Stimulated activated naive CD4-positive, alpha-beta T cell treated with Interleukin-2 at 50 U/mL for 16 hours (primary cell): Measurements from ENCODE around the gene TSPAN4.

Experiments
- DNase-seq: peaks from one replicate; lab custom pipeline; 2025; lab: John Stamatoyannopoulos, UW

Gene TSPAN4

DNA sequence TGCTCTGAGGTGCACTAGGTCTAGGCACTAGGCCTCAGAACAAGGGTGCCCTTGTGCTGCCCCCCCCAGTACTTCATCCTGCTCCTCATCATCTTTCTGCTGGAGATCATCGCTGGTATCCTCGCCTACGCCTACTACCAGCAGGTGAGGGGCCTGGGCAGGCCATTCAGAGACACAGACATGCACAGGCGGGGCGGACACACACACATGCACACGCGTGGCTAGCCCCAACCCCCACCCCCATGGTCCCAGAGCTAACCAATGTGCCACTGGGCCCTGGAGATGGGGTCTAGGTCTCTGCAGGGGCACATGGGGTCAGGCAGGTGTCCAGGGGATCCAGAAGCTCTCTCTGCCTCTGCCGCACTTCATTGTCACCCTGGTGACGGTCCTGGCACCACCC, 6.0 kb upstream of the TSPAN4 start:
- no peak for DNase-seq

GRCh38 chr11:837189-837989, 5.3 kb upstream of the TSPAN4 start:
- DNase-seq, result no peak

DNA sequence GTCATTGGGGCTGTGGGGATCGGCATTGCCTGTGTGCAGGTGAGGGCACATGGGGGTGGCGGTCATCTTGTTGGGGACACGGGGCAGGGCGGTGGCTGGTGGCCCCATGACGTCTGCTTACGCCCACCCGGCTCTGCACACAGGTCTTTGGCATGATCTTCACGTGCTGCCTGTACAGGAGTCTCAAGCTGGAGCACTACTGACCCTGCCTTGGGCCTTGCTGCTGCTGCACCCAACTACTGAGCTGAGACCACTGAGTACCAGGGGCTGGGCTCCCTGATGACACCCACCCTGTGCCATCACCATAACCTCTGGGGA, 4.7 kb upstream of the TSPAN4 start:
- DNase-seq, result no peak

GRCh38 chr11:838441-839279, 4.0 kb upstream of the TSPAN4 start:
- no peak for DNase-seq

GRCh38 chr11:839280-839623, 3.4 kb upstream of the TSPAN4 start:
- DNase-seq, result no peak

DNA sequence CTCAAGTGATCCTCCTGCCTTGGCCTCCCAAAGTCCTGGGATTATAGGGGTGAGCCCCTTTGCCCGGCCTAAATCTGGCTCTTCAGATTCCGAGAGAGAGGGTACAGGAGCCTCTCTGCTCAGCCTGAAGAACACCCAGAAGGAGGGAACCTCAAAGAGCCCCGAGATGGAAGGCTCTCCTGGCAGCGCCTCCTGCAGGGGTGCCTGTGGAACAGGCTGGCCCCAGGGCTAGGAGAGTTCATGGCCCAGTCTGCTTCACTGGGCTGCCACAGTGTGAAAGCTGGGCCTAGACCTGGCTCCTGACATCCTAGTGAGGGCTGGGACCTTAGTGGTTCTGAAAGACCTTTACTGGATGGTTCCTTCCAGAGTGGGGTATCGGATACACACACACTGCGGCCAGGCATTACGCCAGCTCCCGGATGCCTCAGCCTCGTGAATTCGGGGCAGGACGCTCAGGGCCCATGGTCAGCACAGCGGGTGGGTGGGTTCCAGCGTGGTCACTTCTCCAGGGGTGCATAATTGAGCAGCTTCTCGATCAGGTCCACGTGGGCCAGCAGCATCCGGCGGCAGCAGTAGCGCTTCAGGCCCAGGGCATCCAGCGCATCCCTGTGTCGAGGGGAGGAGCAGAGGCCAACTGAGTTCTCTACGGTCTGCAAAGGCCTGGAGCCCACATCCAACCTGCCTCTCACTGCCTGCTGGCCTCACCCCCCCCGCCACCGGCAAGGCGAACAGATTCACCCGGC, 2.6 kb upstream of the TSPAN4 start:
- DNase-seq, result no peak

- DNase-seq, result no peak
Measured at GRCh38 chr11:841981-842369, 677 bp upstream of the TSPAN4 start.

GRCh38 chr11:843086-843734, 558 bp downstream of the TSPAN4 start:
- DNase-seq, result no peak

GRCh38 chr11:843818-844692, 1.4 kb downstream of the TSPAN4 start:
- no peak for DNase-seq

- DNase-seq, result no peak
Measured at GRCh38 chr11:844693-845644, 2.3 kb downstream of the TSPAN4 start.

DNA sequence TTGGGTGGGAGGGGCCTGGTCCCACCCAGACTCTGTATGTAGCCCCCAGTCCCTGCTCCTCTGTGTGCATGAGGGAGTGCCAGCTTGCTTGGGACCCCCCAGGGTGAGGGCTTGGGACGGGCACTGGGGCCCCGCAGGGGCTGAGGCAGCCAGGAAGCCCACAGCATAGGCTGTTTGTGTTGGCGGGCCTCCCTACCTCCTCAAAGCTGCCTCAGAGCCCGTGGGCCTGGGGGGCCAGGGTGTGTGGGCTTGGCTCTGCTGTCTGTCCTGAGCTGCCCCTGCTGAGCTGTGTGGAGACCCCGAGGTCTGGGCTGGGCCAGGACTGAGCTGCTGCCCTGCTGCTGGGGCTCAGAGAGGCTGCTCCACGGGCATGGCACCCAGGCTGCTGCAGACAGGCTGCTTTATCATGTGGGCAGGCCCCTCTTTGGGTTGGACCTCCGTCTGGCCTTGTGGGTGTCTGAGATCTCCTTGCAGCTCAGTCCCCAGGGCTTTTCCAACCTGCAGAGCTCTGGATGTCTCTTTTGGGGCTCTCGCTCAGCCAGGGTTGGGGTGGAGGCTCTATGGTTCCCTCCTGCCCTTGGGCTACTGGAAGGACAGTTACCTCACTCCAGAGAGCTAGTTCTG, 3.3 kb downstream of the TSPAN4 start:
- no peak for DNase-seq

DNA sequence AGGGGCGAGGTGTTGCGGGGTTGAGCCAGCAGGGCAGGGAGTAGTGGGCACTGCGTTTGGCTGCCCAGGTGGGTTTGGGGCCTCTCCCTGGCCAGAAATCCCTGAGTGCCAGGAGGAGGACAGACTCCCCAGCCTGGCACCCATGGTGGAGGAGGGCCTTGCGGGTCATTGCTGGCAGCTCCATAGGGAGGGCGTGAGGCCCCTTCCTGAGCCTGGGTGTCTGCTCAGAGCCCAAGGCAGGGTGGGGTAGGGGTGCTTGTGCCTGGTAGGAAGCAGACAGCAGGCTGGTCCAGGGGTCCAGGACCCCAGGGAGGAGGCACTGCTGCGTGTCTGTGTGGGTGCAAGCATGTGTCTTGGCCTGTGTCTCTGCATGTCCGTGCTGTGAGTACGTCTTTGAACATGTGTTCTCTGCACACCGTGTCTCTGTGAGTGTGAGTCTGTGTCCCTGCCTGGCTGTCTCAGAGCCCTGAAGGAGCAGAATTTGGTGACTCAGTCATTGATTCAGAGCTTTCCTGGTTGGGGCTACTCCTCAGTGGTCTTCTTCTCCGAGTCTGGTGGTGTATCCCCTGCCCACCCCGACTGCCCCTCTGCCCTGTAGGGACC, 3.9 kb downstream of the TSPAN4 start:
- DNase-seq, result no peak

- DNase-seq, result no peak
Measured at GRCh38 chr11:847876-848275, 5.2 kb downstream of the TSPAN4 start.

- peak; percentile 54 for DNase-seq
Measured at GRCh38 chr11:848380-848931, 5.8 kb downstream of the TSPAN4 start.

GRCh38 chr11:849104-849824, 6.6 kb downstream of the TSPAN4 start:
- peak; percentile 19 for DNase-seq

DNA sequence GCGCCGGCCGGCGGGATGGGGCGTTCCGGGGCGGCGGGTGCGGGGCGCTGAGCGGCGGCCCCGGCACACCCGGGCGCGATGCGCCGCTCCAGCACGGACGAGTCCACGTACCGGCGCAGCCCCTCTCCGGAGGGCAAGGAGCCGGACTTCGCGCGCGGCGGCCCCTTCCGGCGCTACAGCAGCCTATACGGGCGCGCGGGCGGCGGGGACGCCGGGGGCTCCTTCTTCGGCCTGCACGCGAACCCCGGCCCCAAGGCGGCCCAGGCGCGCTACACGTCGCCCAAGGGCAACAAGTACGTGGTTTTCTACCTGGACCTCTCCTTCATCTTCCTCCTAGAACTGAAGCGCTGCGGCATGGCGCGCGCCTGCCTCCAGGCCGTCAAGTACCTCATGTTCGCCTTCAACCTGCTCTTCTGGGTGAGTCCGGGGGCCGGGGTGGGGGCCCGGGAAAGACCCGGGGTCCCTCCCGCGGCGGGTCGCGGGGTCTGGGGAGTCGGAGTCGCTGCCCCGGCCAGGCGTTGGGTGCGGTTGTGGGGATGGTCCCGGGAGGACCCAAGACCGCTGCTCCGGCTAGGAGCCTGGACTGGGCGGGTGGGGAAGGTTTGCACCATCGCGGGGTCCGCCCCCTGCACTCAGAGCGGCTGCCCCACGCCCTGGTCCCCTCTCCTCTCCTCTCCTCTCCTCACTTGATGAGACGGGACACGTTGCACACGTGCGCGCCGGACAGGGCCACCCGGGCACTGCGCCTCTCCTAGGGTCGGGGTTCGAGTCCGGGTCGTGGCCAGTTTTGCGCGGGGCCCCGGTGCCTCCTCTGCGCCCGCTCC, 7.5 kb downstream of the TSPAN4 start:
- DNase-seq, result no peak
